Lower leg skin (tissue), 4 donors: ENCODE results near the gene CACNG8. TPM values are rescaled to one million over a fixed set of nuclear protein-coding genes. Genes with fewer than 3 reads are reported as not detected.

Source experiments
- DNase-seq, 2 donors: peaks; one replicate each; pipeline ENCODE4 v3.0.0-alpha.2; 2019; ENCODE audit warnings: low spot score in 2 of 2
- H3K4me3 ChIP-seq: fragments of 200-600 bp; sonication (generic); 2 replicates; pipeline ENCODE4 v1.5.1; 2017; ENCODE audit warnings: mild to moderate bottlenecking, low read depth; ENCODE audit not compliant: poor library complexity, severe bottlenecking
- CTCF ChIP-seq, 3 donors: fragments of 450-650 bp; IDR thresholded peaks; one replicate each; pipeline ENCODE4 v1.5.1; 2016; ENCODE audit warnings: antibody characterized with exemption in 3 of 3, mild to moderate bottlenecking in 3 of 3, moderate library complexity in 2 of 3
- POLR2A ChIP-seq, 2 donors: fragments of 450-650 bp; IDR thresholded peaks; one replicate each; pipeline ENCODE4 v1.6.1; 2016 to 2017; ENCODE audit warnings: antibody characterized with exemption in 2 of 2, mild to moderate bottlenecking in 1 of 2, moderate library complexity in 1 of 2
- WGBS, 2 donors: methylation state at CpG; one replicate each; pipeline ENCODE4 v1.1.5; 2018; 5-methylcytosine and 5-hydroxymethylcytosine counted together
- intact Hi-C: fragments of 100-400 bp; cut with DNase I; formaldehyde crosslinking; loops from one replicate; pipeline ENCODE4 v1.15.0; 2023; ENCODE audit warnings: low total_unique reads
- total RNA-seq, 4 donors: library from RNA; depleted of rRNA; stranded (reverse); fragments of >200 nt; gene quantifications; one replicate each; pipeline ENCODE4 v1.1.0, GENCODE V29; 2016

The CACNG8 gene
- total RNA-seq = under 1 TPM in 2 of 4 donors, not detected in 2; 0.05 to 0.08 TPM

DNA sequence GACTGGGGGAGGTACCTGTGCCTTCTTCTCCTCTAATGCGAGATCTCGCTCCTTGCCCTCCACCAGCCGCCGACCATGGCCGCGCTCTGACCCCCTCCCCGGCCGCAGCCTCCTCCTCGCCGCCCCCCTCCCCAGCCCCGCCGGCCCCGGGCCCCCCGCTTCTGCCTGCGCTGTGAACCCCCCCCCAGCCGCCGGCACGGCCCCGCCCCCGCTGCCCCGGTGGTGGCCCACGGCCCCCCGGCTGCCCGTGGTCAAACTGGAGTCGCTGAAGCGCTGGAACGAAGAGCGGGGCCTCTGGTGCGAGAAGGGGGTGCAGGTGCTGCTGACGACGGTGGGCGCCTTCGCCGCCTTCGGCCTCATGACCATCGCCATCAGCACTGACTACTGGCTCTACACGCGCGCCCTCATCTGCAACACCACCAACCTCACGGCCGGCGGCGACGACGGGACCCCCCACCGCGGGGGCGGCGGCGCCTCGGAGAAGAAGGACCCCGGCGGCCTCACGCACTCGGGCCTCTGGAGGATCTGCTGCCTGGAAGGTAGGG lies at the start of gene CACNG8:
Gene CACNG8, plus strand, starts transcription at position 51 of the 545 bp plus-strand sequence.
- TF ChIP-seq POLR2A (IDR thresholded peaks at IDR 0.05) = no peak
- no peak for TF ChIP-seq CTCF (IDR thresholded peaks at IDR 0.05)
- no peak within 1 kb of the TSS for H3K4me3 ChIP-seq
- WGBS, 2 donors = 0 to 7% methylated on average over 10 to 18 of the region's 55 CpGs
- DNase-seq = no peak
- intact Hi-C loops = no loop called here

DNA sequence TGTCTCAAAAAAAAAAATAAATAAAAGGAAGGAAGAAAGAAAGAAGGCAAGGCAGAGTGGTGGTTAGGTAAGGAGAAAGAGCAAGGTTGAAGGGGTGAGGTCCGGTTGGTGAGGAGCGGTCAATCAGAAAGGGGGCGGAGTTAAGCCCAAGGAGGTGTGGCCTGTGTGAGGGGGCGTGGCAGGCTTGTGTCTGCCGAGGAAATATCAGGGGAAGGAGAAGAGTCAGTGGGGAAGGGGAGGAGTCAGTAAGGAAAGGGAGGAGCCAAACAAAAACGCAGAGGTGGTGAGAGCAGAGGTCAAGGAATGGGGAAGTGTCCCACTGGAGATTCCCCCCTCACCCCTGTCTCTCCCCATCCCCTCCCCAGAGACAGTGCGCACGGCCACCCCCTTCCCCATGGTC lies 47.7 kb upstream of the CACNG8 start:
- 58 to 59% methylated on average over 8 of the region's 8 CpGs for WGBS, 2 donors
- no peak overlapping the region for H3K4me3 ChIP-seq
- no peak for DNase-seq
- TF ChIP-seq POLR2A (IDR thresholded peaks at IDR 0.05) = no peak
- no peak for TF ChIP-seq CTCF (IDR thresholded peaks at IDR 0.05)
- intact Hi-C loops = no loop called here

DNA sequence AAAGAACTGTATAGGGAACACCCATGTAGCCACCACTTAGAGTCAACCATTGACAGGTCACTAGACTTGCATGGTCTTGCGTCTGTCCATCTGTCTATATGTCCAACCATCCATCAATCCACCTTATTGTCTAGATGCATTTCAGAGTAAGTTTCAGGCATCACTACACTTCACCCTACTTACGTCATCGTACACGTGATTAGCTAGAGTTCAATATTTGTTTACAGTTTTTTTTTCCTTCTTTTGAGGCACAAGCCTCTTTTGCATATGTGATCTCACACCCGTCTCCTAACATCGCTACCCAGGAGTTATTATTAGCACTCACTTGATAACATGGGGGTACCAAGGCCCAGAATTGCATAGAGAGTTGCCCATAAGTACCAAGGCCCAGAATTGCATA lies 46.7 kb upstream of the CACNG8 start:
- DNase-seq = no peak
- WGBS, 2 donors = 69 to 71% methylated on average over 6 of the region's 6 CpGs
- no peak overlapping the region for H3K4me3 ChIP-seq
- TF ChIP-seq CTCF (IDR thresholded peaks at IDR 0.05) (no peak), POLR2A (IDR thresholded peaks at IDR 0.05) (no peak)
- intact Hi-C loops = no loop called here

- DNase-seq = no peak
- TF ChIP-seq POLR2A (IDR thresholded peaks at IDR 0.05) (no peak), CTCF (IDR thresholded peaks at IDR 0.05) (no peak)
- WGBS, 2 donors = 78 to 84% methylated on average over 7 of the region's 7 CpGs
- intact Hi-C loops = no loop called here
- no peak overlapping the region for H3K4me3 ChIP-seq
Measured at GRCh38 chr19:53917356-53917755, 45.4 kb upstream of the CACNG8 start.

GRCh38 chr19:53927739-53928138 lies 35.0 kb upstream of the CACNG8 start:
- no peak for DNase-seq
- intact Hi-C loops = no loop called here
- WGBS, 2 donors = 47 to 48% methylated on average over 8 of the region's 8 CpGs
- TF ChIP-seq POLR2A (IDR thresholded peaks at IDR 0.05) (no peak), CTCF (IDR thresholded peaks at IDR 0.05) (no peak)
- H3K4me3 ChIP-seq = no peak overlapping the region

DNA sequence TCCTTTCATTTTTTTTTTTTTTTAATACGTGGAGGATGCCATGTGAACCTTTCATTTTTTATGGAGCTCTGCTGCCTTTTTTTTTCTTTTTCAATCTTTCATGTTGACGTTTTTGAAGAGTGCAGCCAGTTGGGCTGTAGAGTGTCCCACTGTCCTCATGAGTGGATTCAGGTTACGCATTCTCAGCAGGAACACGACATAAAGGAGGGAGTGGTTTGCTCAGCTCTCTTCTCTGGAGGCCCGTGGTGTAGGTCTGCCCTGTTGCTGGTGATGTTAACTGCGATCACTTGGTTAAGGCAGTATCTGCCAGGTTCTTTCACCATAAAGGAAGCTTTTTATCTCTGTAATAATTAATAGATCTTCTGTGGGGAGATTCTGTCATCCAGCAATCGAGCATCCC lies 26.7 kb upstream of the CACNG8 start:
- H3K4me3 ChIP-seq = no peak overlapping the region
- TF ChIP-seq POLR2A (IDR thresholded peaks at IDR 0.05) (no peak), CTCF (IDR thresholded peaks at IDR 0.05) (no peak)
- DNase-seq = no peak
- WGBS, 2 donors = 44 to 50% methylated on average over 7 of the region's 7 CpGs
- intact Hi-C loops = no loop called here
